DMS114 treated with DMSO at 0.1 percent for 48 hours (cell line): ENCODE data around the gene OTUB1.
A peak's percentile ranks its signal among the peaks of the same experiment; 100 is the strongest.

Experiments
- DNase-seq: peaks from one replicate; lab custom pipeline; 2025; ENCODE audit not compliant: unreplicated experiment; lab: John Stamatoyannopoulos, UW

The OTUB1 gene

GRCh38 chr11:63974259-63975143 is 11.7 kb upstream of the OTUB1 start, which contains the start of gene COX8A:
Gene COX8A (plus strand): TSS chr11:63974620. CDS start chr11:63974681, 61 bp downstream.
- DNase-seq = peak; percentile 100

DNA sequence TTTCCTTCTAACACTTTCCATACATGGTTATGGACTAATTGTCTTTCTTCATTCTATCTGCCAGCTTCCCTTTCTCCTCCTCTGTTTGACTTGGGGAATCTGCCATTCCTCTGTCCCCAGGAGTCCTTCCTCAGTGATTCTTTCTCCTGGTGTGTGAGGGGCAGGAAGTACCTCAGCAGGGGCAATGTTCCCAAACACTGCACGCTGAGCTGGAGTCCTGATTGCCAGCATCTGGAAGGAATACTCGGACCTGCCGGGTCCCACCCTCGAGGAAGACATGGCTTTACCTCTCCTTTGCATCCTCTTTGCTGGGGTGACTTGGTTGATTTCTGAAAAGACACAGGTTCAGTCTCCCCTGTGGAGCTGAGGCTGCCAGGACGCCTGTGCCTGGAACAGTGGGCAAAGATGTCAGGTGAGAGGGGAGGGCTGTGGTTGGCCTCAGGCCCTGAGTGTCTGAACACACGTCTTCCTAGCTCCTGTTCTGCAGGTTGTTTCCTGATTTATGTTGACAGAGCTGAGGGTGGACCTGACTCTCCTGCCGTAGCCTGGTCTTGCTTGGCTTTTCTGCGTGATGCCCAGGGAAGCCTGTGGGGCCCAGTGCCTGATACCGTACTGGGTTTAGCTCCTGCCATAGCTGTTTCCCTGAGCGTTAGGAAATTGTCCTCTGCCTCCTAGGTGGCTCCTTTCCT is 7.5 kb upstream of the OTUB1 start:
- no peak for DNase-seq

GRCh38 chr11:63979426-63979825 is 6.8 kb upstream of the OTUB1 start:
- DNase-seq = no peak

- no peak for DNase-seq
Measured at GRCh38 chr11:63985812-63986155, 454 bp upstream of the OTUB1 start.

- no peak for DNase-seq
Measured at GRCh38 chr11:63986932-63987513, 785 bp downstream of the OTUB1 start.

- DNase-seq = no peak
Measured at GRCh38 chr11:63991558-63991957, 5.3 kb downstream of the OTUB1 start.

GRCh38 chr11:63993100-63993499 is 6.9 kb downstream of the OTUB1 start:
- DNase-seq = no peak

GRCh38 chr11:63993993-63994392 is 7.8 kb downstream of the OTUB1 start:
- DNase-seq = no peak

- DNase-seq = no peak
Measured at GRCh38 chr11:63996512-63996911, 10.3 kb downstream of the OTUB1 start.

DNA sequence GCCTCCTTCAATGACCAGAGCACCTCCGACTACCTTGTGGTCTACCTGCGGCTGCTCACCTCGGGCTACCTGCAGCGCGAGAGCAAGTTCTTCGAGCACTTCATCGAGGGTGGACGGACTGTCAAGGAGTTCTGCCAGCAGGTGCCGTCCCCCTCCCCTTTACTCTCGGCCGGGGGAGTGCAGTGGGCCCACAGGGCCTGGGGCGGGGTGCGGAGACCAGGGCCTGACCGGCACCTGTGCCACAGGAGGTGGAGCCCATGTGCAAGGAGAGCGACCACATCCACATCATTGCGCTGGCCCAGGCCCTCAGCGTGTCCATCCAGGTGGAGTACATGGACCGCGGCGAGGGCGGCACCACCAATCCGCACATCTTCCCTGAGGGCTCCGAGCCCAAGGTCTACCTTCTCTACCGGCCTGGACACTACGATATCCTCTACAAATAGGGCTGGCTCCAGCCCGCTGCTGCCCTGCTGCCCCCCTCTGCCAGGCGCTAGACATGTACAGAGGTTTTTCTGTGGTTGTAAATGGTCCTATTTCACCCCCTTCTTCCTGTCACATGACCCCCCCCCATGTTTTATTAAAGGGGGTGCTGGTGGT is 11.0 kb downstream of the OTUB1 start:
- no peak for DNase-seq

DNA sequence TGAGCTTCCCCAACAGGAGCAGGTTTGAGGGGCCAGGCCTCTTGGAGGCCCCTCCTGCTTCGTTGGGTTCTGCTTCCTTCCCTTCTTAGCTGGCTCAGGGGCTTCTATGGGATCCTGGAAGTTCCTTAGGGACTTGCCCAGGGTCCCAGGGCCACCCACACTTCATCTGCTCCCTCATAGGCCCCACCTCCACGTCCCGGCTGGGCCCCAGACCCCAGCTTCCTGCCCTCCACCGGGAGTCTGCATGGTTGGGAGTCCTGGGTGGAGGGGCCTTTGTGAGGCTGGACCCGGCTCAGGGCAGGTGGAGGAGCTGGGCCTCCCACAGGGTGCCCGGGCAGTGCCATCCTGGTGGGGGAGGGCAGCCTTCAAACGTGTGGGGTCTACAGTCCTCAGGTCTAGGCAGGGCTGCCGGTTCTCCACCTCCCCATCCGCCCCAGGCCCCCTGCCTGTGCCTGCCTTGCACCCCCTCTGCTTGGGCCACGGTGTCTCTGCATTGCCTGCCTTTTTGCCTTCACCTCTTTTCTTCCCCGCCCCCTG is 11.6 kb downstream of the OTUB1 start:
- DNase-seq = no peak

GRCh38 chr11:63998558-63999348 is 12.5 kb downstream of the OTUB1 start:
- no peak for DNase-seq

GRCh38 chr11:63999349-64000025 is 13.2 kb downstream of the OTUB1 start:
- no peak for DNase-seq

DNA sequence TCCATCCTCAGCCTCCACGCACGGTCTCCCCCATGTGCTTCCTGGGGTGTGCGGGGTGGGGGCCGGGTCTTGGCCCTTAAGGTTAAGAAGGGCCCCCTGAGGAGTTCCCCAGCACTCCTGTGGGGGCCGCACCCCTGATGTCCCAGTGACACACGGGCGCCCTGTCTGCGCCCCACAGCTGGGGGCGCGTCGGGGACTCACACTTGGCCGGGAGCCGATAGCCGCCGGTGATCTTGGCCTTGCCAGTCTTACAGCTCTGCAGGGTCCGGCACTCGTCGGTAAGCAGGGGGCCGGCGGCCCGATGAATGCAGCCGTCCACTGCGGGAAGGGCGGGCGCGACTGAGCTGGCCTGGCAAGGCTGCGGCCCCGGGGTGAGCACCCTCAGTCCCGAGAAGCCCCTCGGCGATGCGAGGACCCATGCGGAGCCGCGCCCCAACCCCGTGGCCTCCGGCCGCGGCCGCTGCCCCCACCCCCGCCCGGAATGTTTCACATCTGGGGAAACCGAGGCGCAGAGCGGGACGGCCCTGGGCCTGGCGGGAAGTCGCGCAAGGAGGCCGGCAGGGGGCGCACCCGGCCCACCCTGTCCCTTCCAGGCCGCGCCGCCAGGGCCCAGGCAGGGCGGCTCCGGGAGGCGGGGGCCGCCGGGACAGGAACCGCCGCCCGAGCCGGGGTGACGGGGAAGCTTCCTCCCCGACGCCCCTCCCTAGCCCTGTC is 13.9 kb downstream of the OTUB1 start:
- no peak for DNase-seq

DNA sequence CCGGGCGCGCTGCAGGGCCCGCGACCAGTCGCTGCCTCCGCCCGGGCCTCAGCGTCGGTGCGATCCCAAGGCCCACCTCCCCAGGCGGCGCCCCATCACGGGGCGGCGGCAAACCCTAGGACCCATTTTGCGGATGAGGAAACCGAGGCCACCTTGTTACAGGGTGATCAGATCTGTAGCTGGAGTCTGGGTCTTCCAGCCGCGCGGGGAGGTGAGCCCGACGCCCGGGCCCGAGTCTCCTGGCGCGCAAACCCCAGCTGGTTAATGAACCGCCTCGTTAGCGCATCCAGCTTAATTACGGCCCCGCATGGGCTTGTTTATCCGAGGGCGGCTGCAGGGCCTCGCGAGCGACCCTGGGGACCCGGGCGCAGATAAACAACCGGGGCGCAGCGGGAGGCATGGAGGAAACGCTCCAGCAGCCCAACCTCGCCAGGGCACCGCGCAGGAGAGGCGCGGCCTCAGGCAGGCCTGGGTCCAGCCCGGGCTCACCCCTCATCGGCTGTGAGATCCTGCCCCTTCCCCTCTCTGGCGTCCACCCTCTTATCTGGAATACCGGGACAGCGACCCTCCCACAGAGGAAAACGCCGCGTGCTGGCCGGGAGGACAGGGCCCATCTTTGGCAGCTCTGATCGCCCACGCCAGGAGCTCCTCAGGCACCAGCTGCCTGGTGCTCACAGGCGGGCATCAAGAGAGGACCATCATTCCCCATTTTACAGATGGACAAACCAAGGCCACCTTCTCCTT is 14.7 kb downstream of the OTUB1 start:
- no peak for DNase-seq

DNA sequence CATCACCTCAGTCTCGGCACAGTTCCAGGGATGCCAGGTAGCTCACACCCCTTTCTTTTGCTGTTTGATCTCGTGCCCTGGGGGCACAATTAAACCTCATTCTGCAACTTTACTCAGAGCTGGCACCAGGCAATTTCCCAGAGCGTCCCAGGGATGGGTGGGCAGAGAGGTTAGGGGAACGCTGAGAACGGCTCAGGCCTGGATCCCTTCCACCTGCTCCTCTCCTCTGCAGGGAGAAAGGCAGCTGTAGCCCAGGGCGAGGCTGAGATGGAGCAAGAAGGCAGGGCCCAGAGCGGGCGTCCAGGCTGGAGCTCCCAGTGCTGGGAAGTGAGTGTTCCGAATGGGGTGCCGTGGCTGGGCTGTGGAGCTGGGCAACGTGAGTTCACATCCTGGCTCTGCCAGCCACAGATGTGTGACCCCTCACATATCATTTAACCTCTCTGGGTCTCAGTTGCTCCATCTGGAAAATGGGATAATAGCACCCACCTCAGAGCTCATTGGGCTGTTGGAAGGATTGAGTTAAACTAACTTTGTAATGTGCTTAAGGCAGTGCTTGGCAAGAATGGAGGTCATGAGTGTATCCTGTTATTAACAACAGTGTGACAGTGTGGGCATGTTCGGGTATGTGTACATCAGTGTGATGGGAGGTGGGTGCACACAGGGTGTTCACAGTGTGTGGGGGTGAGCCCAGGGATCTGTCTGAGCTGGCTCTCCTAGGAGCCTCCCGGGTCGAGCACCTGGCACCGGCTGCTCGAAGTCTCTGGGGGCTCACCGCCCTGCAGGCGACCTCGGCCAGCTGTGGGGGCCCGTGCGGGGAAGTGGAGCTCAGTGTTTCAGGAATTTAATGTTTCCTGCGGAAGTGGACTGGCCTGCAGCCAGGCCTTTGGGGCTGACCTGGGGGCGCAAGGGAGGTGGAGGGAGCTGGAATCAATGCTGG is 15.5 kb downstream of the OTUB1 start:
- no peak for DNase-seq

- no peak for DNase-seq
Measured at GRCh38 chr11:64003807-64004589, 17.8 kb downstream of the OTUB1 start.
